HG02642 (cell line): ENCODE data around the gene MTREX.
"Not testable (repeated sequence)": the region's sequence is repeated elsewhere in the genome, so short reads cannot be mapped to it uniquely, and the experiment has no call there.

Source experiments
- ATAC-seq: cut with Tn5 transposase; IDR thresholded peaks from one replicate; pipeline ENCODE4 v1.9.1; 2021; ENCODE audit warnings: mild to moderate bottlenecking; ENCODE audit not compliant: unreplicated experiment, poor library complexity

Gene MTREX

DNA sequence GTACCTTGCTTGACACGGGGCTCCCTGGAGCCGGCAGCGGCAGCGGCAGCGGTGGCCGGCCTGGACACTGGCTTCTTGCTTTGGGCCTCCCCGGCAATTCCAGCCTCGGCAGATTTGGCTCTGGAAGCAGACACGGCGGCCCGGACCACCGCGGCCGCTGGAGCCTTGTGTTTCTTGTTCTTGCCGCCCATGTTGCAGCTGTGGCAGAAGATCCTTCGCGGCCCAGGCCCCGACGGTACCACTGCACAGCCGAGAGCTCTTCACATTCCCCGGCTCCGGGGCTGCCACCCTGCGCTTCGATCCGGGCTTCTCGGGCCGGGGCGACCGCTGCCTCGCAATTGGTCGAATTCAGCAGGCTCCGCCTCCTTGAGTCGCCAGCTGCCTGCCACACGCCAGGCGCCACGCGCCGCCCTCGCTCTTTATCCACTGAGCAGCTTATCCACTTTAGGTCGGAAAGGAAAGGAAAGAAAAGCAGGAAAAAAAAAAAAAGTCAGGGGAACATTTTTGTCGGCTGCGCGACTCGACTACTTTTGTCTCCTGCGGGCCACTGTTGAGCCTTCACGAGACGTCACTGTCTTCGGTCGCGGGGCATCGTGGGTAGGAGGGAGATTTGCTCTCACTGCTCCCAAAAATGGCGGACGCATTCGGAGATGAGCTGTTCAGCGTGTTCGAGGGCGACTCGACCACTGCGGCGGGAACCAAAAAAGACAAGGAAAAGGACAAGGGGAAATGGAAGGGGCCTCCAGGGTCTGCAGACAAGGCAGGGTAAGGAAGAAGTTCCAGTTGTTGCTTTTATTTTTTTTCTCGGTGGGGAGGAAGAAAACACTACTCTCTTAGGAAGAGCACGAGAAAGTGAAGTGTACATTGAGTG lies at the start of gene MTREX, which contains the start of gene DHX29:
TSS of gene MTREX (plus strand) at position 607 of the 871 bp plus-strand sequence. CDS start at position 632, 25 bp downstream.
TSS of gene DHX29 (minus strand) at position 312 of the 871 bp plus-strand sequence. CDS start at position 191, 121 bp downstream.
- peak; percentile 95 for ATAC-seq

DNA sequence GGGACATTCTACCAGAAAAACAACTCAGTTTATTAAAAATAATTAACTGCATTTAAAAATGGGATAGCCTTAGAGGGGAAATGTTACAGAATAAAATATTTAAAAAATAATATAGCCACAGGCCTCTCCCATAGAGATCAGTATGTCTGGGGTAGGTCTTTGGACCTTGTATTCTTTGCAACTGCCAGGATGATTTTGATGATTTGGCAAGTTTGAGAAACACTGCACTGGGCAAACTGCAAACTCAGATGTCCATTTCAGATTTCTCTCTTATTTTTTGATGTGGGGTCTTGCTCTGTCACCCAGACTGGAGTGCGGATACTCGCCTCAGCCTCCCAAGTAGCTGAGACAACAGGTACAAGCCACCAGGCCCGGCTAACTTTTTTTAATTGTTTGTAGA lies 49.5 kb upstream of the MTREX start:
- ATAC-seq = no peak

DNA sequence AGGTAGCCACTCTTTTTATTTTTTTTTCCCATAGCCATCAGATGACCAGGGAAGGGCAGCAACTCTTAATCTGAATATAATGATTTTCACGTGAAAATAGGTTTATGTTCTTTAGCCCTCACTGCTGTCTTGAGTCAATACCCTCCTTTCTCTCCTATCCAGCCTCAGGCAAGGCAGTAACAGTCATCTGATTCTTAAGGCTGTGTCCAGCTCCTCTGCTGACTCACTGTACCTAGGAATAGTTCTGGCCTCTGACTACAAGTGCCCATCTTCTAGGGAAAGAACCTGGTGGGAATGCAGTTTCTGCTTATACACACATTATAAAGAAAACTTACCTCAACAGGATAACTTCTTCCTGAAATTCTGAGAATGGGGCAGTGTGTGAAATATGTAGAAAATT lies 31.0 kb upstream of the MTREX start:
- no peak for ATAC-seq

DNA sequence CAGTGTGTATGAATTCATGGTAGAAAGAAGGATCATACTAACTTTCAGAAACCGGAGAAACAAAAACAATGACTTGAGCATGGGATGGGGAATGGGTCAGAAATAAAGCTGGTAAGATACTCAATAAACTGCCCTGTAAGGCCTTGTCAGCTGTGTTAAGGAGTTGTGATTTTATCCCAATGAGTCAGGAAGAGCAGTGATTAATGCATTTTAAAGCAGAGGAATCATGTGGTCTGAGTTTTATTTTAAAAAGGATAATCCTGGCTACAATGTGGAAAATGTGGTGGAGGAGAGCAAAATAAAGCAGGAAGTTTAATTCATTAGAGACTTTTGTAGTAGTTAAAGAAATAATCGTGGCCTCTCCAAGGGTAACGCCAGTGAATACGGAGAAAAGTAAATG lies 29.0 kb upstream of the MTREX start:
- no peak for ATAC-seq

DNA sequence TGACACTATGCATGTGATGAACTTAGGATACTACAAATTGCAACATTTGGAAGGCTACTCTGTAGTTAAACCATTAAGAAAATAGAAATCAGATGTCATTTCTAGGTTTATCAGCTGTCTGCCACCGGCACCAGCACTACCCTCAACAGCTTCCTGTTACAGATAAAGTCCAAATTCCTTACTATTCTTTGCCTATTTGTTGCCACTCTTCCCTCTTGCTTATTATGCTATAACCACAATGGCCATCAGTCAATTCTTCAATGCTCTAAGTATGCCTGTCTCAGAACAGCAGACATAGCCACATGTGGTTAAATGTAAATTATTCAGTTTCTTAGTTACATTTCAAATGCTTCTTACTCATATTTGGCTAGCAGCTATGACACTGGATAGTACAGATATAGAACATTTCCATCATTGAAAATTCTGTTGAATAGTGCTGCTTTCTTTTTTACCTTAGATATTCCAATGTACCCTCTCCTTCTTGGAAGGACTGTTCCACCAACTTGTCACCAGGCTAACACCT lies 21.3 kb upstream of the MTREX start:
- no peak for ATAC-seq

DNA sequence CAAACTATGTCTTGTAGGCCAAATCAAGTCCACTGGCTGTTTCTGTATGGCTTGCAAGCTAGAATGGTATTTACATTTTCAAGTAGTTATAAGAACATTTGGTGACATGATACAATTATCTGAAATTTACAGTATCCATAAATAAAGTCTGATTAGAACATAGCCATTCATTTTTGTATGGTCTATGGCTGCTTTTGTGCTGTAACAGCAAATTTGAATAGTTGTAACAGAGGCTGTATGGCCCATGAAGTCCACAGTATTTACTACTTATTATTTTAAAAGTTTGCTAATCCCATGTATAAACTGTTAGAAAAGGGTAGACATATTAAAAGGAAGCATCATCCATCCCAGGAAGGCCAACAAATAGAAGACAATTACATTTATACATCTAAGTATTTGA lies 18.0 kb upstream of the MTREX start:
- no peak for ATAC-seq

DNA sequence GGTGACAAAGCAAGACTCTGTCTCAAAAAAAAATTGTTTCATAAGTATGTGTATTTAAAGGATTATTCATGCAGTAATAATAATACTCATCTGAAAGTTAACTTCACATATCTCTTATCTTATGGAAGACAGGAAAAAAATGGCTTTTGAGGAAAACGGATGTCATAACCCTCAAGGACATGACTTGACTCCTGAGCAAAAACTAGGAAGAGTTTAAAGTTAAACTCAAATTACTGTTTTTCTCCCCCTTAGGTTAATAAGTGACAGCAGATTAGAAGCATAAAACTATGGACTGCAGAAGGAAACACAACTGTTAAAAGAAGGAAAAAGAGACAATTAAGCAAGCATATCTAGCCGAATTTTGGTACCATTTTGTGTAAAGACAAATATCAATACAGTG lies 16.8 kb upstream of the MTREX start:
- no peak for ATAC-seq

DNA sequence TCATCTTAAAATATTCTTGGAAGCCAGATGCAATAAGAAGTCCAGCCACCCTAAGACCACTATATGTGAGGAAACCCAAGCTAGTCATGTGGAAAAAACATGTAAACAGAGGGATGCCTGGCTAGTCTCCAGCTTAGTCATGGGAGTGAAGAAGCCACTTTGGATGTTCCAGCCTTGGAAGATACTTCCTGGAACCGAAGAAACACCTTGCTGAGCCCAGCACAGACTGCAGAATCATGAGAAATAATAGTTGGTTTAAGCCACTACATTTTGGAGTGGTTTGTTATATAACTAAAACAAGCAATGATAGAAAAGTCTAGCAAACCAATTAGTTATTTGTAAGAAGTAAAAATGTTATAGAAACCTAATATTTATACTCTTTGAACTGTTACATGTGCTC lies 12.9 kb upstream of the MTREX start:
- no peak for ATAC-seq

DNA sequence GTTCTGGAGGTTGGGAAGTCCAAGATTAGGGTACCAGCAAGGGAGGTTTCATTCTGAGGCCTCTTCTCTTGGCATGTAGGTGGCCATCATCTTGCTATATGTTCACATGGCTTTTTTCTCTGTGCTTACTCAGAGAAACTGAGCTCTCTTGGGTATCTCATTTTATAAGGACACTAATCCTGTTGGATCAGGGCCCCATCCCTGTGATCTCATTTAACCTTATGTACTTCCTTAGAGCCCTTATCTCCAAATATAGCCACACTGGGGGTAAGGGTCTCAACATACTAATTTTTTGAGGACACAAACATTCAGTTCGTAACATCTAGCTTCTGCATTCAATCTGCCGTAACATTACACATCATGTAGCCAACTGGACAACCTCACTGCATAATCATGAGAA lies 6.9 kb upstream of the MTREX start:
- no peak for ATAC-seq

DNA sequence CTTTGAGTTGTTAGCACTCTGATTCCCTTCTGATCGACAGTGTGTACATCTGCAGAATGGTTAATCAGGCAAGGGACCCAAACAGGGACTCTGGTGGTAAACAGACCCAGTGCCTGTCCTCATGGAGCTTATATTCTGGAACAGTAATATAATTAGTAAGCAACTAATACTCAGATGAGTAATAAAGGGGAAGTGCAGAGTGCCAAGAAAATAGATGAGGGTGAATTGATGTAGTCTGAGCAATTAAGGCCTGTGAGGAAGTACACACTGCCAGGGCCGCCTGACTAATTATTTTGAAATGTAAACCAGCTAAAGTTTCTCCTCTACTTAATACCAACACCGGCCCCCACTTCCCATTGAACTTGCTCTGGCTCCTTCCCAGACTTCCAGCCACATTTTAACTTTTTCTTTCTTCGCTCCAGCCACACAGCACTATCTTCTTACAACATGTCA lies 4.5 kb upstream of the MTREX start:
- ATAC-seq = no peak

DNA sequence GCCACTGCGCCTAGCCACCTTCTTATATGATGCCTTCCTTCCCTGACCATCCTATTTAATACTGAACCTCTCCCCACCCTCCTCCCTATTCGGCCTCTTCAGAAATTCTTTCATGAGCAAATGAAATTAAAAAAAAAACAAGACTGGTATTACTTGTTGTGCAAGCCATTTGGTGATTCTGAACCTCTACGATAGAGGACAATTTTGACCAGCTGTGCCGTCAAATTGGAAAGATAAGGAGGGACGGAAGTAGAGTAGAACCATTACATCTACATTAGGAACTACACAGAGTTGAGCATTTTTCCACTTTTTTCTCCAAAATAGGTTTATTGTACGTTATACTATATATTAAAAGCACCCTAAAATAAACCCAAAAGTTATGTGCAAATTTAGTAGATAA lies 3.2 kb upstream of the MTREX start:
- no peak for ATAC-seq

DNA sequence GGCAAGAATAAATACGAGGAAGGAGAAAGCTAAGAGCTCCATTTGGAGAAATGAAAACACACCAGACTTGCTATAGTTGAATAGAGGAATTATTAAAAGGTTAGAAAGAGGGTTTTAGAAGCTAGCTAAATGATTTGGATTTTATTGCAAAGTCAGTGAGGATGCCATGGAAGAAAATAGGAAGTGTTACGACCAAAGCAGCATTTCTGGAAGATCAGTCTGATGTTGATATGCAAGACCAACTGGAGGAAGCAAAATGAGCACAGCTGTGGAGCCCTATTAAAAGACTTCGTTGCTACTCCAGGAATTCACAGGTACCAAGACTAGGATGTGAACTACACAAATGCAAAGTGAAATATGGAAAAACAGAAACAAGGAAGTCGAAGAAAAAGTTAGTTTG lies 2.4 kb upstream of the MTREX start:
- ATAC-seq = no peak

DNA sequence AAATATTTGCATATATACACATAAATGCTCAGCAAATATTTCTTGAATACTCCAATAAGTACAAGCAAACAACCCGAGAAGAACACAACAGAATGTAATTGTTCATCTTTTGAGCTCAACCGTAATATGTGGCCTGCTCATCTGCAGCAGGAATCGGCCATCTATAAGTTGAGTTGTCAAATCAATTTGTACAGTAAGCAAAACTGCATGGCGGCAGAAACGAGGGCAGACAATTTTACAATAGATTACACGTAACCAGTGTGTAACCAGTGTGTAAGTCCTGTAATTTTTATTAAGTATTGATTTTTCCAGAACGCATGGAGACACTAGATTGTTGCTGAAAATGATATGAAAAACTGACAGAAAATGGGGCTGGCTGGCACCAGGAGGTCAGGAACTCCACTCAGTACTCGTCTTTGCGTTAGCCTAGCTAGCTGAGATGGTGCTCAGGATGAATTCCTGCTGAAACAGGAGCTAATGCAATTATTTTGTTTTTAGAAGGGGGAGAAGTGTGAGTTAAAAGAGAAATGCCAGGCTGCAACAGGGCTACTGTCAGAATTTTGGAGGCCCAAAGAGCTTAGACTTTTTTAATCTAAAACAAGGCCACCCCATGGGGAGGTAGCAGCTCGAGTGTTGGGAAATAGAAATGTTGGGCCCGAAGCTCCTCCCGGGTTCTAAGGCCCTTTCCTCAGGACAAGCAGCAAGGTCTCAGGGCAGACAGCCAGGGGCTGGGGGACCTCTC lies 977 bp upstream of the MTREX start:
- no peak for ATAC-seq

DNA sequence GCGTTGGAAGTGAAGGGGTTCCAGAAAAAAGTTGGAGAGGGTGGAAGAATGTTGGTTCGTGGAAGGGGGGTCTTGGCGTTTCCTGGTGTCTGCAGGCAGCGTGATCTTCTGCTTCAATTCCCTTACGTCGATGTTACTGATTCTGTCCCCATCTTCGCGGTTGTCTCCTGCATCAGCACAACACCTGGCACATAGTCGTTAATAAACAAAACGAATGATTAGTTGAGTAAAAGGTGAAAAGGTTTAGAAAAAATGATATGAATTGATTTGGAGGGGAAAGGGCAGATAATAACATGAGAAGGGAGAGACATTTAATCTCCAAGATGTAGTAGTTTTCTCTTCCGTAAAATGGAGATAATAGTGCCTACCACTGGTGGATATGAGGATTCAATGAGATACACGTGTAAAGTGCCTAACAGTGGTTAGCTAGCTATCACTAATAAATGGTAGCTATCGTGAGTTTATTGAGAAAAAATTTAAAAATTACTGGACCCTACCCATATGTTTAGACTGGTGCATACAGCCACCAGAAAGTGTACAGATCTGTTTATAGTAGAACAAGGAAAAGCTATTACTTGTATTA lies 556 bp downstream of the MTREX start:
- ATAC-seq = peak; percentile 3

DNA sequence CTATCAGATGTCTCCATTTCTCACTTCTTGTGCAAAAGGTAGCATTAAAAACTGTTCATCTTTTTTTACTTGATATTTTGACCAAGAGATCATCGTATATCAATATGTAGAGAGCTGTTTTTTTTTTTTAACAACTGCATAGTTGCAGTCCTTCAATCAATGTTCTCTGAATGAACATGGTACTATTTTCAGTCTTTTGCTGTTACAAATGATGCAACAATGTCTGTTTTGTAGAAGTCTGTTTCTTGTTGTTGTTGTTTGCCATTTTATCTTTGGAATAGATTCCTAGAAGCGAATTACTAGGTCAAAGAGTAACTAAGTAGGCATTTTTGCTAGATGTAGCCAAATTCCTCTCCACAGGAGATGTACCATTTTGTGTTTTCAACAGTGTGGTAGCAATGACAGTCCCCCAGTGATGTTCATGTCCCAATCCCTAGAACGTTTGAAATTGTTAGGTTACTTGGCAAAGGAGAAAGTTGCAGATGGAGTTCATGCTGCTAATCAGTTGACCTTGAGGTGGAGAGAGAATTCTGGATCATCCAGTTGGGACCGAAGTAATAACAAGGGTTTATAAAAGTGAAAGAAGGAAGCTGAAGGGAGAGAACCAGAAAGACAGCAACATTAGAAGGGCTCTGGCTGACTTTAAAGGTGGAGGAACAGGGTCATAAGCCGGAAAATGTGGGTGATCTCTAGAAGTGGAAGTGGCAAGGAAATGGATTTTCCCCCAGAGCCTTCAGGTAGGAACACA lies 6.3 kb downstream of the MTREX start:
- ATAC-seq = no peak

DNA sequence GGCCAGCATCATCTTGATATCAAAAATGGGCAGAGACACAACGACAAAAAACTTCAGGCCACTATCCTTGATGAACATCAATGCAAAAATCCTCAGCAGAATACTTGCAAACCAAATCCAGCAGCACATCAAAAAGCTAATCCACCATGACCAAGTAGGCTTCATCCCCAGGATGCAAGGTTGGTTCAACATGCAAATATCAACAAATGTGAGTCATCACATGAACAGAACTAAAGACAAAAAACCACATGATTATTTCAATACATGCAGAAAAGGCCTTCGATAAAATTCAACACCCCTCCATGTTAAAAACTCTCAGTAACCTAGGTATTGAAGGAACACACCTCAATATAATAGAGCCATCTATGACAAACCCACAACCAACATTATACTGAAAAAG lies 8.5 kb downstream of the MTREX start:
- no peak for ATAC-seq

DNA sequence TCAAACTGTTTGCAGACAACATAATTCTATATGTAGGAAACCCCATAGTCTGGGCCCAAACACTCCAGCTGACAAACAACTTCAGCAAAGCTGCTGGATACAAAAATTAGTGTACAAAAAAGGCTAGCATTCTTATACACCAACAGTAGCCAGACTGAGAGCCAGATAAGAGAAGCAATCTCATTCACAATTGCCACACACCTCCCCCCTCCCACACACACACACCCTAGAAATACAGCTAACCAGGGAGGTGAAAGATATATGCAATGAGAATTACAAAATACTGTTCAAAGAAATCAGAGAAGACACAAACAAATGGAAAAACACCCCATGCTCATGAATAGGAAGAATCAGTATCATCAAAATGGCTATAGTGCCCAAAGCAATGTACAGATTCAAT lies 9.0 kb downstream of the MTREX start:
- ATAC-seq = no peak

DNA sequence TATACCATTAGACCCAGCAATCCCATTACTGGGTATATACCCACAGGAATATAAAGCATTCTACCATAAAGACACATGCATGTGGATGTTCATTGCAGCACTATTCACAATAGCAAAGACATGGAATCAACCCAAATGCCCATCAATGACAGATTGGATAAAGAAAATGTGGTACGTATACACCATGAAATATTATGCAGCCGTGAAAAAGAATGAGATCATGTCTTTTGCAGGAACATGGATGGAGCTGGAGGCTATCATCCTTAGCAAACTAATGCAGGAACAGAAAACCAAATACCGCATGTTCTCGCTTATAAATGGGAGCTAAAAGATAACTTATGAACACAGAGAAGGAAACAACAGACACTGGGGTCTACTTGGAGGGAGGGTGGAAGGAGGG lies 10.4 kb downstream of the MTREX start:
- not testable (repeated sequence) for ATAC-seq

DNA sequence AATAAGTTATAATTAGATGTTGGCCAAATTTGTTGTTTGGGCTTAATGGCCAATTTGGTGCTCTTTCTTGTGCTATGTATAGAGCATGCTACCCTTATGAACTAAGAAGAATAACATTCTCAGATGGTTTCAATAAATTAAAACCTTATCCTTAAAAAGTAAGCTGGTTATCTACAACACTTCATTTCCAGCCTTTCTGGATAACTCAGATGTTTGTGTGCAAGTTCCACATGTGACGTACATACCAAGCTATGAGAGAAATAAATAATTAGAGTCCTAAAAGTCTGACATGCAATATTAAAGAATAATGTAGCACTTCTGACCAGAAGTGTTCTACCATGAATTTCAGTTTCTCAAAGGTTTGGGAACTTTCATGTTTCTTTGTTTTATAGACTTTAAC lies 11.7 kb downstream of the MTREX start:
- no peak for ATAC-seq

DNA sequence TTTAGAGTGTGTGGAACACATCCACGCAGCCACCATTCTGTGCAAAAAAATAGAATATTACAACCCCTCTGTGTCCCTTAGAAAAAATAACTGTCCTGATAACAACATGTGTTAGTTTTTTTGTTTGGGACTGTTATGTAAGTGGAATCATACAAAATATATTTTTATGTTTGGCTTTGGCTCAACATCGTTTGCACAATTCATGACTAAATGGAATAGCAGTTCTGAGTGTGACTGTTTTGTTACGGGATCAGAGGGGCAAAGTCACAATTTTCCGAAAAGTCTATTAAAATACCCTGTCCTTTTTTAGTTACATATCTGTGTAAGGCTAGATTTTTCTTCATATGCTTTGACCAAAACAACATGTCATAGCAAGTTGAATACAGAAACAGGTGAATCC lies 12.8 kb downstream of the MTREX start:
- ATAC-seq = no peak
